DMS 273 (cell line): Measurements from ENCODE around the gene NDOR1.
"Not testable (repeated sequence)": the region's sequence is repeated elsewhere in the genome, so short reads cannot be mapped to it uniquely, and the experiment has no call there.

Experiments used
- DNase-seq: peaks from one replicate; lab custom pipeline; 2025; ENCODE audit not compliant: unreplicated experiment; lab: John Stamatoyannopoulos, UW

The NDOR1 gene

DNA sequence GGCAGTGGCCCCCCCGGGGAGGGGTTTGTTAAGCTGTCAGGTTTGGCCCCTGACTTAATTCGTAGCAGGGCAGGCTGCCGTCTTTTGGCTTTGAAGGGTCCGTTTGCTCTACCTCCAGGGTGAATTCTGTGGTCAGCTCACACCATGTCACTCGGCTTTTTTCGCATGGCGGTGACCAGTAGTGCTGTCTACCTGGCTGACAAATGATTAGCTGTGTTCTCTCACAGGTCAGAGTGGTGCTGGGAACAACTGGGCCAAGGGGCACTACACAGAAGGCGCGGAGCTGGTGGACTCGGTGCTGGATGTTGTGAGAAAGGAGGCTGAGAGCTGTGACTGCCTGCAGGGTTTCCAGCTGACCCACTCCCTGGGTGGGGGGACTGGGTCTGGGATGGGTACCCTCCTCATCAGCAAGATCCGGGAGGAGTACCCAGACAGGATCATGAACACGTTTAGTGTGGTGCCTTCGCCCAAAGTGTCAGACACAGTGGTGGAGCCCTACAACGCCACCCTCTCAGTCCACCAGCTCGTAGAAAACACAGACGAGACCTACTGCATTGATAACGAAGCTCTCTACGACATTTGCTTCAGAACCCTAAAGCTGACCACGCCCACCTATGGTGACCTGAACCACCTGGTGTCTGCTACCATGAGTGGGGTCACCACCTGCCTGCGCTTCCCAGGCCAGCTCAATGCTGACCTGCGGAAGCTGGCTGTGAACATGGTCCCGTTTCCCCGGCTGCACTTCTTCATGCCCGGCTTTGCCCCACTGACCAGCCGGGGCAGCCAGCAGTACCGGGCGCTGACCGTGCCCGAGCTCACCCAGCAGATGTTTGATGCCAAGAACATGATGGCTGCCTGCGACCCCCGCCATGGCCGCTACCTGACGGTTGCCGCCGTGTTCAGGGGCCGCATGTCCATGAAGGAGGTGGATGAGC, 37.0 kb downstream of the NDOR1 start:
- no peak for DNase-seq

DNA sequence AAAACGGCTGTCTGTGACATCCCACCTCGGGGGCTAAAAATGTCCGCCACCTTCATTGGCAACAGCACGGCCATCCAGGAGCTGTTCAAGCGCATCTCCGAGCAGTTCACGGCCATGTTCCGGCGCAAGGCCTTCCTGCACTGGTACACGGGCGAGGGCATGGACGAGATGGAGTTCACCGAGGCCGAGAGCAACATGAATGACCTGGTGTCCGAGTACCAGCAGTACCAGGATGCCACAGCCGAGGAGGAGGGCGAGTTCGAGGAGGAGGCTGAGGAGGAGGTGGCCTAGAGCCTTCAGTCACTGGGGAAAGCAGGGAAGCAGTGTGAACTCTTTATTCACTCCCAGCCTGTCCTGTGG, 37.7 kb downstream of the NDOR1 start:
- DNase-seq, result not testable (repeated sequence)

DNA sequence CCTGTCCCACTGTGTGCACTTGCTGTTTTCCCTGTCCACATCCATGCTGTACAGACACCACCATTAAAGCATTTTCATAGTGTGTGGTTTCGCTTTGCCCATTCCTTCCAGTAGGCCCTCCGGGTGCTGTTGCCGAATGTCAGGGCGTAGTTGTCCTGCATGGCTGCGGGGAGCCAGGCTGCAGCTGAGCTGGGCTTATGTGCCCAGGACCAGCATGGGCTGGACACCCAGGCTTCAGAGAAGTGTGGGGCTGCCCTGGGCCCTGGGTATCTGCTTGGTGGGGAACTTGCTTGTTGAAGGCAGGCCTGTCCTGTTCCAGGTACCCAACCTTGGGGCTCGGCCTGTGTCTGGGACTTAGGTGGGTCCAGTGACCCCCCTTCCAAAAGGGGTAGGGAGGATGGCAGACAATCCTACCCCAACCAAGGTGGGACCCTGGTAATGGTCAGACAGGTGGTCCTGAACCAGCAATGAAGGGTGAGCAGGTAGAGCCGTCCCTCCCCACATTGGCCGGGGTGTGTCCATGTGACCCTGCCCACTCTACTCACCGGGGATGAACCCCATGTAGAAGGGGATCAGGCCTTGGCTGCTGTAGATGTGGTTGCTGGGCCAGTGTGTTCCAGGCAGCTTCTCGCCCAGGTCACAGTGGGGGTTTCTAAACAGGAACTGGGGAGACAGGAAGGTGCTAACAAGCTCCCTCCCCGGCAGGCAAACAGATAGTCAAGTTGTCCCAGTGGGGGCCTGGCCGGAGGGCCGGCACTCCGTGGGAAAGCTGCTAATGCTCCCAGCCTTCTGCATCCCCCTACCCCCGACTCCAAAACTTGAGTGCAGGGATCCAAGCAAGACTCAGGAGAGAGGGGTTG, 38.4 kb downstream of the NDOR1 start:
- DNase-seq, result peak; percentile 62

DNA sequence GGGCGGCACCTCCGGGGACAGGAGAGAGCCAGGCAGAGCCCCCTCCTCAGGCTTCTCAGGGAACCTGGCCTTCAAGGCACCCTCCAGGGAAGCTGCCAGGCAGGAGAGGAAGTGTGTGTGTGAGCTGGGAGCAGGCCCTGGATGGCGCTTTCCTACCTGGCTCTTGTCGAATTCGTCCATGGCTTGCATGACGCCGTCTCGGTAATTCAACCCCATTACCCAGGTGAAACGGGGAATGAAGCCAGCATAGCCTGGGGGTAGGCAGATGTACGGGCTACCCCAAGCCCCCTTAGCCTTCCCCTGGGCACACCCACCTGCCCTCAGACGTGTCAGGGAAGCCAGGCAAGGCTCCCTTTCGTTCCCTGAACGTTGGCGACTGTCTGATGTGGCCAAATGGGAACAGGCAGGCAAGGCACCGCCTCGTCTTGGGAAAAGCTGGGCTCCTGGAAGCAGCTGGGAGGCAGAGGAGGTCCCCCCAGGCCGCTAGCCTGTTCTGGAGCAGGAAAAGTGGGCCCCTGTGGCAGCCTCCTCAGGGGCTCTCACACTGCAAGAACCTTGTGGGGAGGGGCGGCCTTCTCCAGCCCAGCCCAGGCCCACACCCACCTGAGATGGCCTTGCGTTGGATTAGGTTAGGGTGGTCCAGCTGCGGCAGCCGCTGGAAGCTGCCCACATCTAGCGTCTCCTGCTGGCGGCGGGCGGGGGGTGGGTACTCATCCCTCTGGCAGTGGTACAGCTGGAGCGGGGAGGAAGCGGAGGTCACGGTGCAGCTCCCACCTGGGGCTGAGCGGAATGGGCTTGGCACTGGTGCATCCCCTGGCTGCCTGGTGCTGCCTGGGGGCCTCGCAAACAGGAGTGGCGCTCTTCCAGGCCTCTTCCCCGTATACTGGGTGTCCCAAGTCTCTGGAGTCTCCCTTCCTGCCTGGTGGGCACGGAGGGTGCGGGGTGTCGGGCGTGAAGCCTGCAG, 39.3 kb downstream of the NDOR1 start:
- peak; percentile 62 for DNase-seq

DNA sequence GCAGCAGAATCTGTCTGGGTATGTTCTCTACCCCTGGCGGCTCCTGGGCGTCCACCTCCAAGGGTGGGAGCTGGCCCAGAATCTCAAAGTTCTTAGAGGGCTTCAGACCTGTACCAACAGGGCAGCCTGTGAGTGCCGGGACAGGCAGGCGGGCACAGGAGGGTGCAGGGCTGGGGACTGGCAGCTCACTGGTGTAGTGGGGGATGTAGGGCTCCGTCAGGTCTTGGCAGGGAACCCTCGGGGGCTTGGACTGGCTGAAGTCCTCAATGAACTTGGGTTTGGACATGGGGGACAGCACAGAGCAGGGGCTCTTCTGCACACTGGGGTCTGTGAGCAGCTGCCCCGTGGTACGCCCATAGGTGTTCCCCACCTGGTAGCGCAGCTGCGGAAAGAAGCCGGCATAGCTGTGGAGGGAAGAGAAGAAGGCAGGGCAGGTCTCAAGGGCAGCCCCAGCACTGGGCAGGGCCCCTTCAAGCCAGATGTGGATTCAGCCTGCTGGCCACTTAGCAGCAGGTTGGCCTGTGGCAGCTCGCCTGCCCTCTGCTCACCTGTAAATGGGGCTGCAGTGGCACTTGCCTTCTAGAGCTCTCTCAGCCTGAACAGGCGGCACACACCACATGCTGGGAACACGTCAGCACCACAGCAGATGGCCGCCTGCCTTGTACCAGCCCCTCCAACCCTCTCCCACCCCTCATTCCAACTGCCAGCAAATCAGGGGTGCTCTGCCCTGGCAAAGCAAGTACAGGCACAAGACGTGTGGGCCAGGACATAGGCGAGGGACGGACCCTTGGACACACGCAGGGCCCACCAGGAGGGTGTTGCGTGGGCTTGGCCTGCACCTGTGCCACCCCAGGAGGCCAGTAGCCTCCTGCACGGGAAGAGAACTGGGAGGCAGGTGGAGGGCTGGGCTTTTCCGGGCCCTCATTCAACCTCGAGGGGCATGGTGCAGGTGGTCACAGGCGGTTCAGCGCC, 40.2 kb downstream of the NDOR1 start:
- peak; percentile 75 for DNase-seq

DNA sequence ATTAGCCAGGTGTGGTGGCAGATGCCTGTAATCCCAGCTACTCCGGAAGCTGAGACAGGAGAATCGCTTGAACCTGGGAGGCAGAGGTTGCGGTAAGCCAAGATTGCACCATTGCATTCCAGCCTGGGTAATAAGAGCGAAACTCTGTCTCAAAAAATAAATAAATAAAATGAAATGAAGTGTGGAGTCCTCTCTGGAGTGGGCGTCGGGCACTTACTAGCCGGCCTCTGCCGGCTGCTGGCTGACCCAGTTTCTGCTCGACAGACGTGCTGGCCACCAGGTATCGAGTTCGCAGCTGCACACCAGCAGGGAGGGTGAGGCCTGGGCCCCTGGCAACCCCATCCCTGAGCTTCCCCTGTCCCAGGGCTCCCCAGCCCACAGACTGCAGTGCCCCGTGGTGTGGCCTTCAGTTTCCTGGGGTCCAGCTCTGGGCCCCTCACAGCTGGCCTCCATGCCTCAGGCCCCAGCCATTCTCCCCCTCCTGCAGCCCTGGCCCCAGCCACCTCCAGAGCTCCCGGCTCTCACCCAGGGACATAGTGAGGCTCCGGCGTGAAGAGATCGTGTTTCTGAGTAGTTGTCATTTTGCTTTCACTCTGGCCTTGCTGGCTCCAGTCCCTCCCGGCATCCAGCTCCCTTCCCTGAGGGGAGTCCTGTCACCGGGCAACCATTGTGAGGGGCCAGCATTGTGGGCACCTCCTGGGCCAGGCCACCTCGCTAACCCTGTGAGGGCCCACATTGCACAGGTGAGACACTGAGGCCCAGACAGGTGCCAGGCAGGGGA, 41.8 kb downstream of the NDOR1 start:
- no peak for DNase-seq

DNA sequence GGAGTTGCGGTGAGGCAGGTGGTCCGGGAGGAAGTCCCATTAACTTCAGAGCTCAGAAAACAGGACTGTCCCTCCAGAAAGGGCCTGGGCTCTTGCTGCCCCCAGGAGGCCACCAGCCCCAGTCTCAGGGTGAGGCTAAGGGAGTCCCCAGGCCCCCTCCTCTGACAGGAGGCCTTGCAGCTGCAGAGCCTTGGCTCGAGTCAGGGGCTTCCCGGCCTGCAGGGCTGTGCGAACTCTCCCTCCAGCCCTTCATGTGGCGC, 42.3 kb downstream of the NDOR1 start:
- DNase-seq, result no peak

DNA sequence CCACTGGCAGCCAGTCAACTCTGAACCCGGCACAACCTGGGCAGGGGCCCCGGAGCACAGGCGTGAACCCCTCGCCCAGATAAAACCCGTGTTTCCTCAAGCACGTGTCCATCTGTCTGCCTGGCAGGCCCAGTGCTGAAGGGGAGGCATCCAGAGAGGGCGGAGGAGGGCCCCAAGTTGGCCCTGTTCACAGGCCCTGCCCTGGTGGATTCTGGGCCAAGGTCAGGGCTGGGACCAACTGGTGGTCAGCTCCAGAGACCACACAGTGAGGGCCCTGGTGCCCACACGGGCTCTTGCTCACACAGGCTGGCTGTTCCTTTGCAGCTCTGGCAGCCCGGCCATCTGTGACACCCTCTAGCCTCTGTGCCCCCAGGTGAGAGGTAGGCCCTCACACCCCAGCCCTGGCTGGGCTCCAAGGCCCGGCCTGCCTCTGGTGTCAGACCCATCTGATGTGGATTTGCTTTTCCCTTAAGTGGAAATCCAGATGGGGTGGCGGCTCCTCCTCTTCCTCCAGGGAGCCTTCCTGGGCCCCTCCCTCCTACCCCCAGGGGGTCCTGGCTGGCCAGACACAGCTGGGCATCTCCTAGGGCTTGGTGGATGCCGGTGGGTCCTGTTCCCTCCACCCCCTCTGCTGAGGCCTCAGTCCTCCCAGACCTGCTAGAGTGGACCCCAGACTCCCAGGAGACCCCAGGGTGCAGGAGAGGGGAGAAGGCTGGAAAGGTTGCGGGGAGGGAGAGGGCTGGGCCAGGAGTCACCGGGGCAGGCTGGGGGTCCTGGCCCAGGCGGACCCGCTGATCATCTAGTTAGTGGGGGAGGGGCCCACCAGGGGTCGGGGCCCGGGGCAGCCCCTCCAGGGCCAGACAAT, 45.1 kb downstream of the NDOR1 start:
- peak; percentile 71 for DNase-seq

DNA sequence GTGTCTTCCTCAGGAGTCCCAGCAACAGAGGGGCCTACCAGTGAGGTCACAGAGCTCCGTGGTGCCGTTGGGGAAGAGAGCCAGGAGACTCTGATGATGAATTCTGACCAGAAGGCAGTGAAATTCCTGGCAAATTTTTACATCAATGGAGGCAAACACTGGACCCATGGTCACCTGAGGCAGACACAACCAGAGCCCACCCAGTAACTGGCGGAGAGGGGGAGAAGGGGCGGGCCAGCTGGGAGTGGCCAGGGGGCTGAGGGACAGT, 45.6 kb downstream of the NDOR1 start, which contains the start of gene STPG3:
STPG3 (plus strand) TSS at position 93 of the 268 bp plus-strand sequence; CDS start at position 94, 1 bp downstream.
- no peak for DNase-seq

DNA sequence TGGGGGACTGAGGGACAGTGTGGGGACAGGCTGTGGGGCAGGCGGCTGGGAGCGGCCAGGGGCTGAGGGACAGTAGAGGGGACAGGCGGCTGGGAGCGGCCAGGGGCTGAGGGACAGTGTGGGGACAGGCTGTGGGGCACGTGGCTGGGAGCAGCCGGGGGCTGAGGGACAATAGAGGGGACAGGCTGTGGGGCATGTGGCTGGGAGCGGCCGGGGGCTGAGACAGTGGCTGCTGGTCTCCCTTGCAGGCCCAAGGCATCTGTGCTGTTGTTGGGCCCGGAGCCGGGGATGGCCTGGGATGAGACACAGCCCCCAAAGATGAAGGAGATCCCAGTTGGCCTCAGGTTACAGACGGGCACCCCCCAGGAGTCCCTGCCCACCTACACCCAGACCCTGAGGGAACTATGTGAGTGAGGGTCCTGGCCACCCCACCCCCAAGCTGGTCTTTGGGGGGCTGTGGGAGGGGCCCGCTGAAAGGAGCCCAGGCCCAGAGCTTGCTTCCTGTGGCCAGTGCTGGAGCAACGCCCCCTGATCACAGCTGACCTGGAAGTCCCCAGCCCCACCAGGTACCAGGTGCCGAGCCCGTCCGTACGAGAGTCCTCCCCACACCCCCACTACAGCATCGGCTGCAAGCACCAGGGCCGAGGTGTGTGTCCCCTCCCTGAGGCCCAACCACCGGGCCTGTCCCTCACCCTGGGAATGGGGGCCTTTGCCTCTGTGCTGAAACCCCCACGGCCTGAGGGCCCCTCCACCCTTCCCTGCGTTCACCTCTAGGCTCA, 46.2 kb downstream of the NDOR1 start:
- no peak for DNase-seq

DNA sequence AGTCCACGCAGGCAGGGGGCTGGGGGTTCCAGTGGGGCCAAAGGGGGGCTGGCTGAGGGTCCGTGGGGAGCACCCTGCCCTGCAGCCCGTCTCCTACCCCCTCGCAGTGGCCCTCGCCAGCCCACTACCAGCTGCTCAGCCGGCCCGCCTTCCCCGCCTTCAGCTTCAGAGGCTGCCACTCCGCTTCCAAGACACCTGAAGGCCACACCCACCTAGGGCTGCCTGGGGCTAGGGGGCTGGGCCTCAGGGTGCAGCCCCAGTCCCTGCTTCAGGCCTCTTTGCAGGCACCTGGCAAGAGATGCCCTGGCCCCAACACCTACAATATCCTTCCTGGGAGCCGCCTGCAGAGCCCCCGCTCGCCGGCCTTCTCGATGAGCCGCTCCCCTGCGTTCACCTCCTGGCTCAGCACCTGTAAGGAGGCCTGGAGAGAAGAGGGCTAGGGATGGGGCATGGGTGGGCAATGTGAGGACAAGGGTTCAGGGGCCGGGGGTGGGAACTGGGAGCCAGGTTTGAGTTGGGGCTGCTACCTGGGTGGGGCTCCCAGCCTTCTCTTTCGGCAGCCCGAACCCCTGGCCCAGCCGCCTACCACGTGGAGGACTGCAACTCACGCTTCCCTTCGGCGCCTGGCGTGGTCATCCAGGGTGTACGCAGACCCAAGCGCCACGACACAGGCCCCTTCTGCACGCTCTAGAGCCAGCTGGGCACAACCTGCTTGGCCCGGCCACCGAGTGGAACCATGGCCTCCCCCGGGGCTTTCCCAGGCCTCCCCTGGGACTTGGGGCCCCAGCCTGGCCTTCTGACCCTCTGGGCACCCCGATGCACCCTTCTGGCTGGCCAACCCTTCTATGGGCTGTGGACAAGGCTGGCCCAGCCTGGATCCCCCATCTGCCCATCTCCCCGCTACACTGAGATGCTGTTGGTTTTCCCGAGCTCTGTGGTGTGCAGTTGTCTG, 47.3 kb downstream of the NDOR1 start:
- DNase-seq, result peak; percentile 39

DNA sequence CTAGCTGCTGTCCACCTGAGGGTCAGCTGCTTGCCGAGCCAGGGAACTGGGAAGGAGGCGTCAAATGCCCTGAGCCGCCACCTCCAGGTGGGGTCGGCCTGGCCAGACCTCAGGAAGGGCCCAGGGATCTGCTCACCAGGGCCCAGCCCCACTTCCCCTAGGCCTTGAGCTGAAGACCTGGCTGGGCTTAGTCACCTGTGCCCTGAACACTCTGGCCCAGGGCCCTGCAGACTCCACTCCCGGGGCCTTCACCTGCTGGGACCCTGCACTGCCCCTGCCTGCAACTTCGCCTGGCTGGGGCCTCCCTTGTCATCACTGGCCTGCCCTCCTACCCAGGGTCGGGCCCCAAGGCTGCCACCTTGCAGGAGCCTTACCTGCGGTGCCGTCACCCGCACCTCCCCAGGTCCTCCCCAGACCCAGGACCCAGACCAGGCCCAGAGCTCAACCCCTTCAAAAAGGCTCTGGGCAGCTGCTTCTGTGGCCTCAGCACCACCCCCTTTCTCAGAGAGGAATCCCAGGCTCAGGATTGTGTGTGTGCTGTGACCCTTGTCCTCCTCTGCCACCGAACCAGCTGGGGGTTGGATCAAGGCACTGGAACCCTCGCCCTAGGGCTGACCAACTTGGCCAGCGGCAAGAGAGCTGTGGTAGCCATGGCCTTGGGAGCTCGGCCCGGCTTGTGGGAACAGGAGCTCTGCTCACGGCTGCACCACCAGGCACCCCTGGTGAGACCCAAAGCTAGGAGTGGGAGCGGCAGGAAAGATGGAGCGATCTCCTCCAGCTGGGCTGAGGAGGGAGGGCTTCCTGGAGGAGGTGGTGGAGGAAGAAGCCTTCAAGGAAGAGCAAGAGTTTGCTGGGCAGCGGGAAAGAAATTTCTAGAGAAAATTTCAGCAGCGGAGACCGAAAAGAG, 48.5 kb downstream of the NDOR1 start:
- DNase-seq, result no peak

DNA sequence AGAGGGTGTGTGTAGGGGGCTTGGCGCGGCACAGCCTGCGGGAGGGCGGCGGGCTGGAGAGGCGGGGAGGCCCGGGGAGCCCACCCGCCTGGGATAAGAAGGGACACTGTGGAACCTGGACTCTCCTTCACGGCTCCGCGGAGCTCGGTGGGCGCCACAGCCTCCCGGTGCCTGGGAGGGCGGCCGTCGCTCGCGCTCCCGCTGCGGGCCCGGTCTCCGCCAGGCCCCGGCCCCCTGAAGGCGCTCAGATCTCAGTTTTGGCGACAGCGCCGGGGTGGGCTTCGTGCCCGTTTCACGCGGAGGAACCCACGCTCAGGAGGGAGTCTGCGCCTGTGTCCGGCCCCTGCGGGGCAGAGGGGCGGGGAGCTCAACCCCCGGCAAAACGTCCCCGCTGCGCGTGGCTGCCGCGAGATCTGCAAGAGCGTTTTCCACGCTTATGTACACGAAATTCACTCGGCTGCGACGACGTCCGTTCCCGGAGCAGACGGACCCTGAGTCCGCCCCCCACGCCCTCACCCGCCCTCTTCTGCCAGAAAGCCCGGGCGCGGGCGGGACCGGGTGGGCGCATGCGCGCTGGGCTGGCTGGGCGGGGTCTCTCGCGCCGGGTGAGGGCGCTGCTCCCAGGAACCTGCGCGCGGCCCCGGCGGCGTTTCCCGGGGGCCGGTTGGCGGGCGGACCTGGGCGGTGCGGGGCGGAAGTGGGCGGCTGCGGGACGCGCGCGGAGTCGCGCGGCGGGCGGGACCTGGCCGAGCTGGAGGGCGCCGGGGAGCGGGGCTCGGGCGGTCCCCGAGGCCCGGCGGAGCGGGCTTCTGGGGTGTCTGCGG, 49.3 kb downstream of the NDOR1 start, which contains the start of gene NELFB:
NELFB (plus strand) TSS at position 704 of the 824 bp plus-strand sequence.
- peak; percentile 95 for DNase-seq

DNA sequence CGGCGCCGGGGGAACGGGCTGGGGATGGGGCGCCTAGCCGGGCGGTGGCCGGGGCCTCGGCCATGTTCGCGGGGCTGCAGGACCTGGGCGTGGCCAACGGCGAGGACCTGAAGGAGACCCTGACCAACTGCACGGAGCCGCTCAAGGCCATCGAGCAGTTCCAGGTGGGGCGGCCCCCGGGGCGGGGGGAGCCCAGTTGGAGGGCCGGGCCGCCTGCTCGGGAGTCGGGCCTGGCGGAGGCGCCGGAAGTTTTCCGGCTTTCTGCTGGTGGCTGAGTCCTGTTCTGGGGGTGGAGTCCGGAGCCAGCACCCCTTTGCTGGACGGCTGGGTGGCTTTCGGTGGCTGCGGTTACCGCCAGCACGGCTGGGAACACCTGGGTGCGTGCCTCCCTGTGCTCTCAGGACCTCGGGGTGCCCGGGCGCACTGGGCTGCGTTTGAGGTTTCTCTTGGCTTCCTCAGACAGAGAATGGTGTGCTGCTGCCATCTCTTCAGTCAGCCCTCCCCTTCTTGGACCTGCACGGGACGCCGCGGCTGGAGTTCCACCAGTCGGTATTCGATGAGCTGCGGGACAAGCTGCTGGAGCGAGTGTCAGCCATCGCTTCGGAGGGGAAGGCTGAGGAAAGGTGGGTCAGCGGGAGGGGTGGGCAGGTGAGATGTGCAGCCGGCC, 50.1 kb downstream of the NDOR1 start:
- DNase-seq, result peak; percentile 74
